Calu3 (cell line): Measurements from ENCODE around the gene KCNAB1. TPM values are rescaled to one million over a fixed set of nuclear protein-coding genes. Genes with fewer than 3 reads are reported as not detected.
"Not testable (repeated sequence)": the region's sequence is repeated elsewhere in the genome, so short reads cannot be mapped to it uniquely, and the experiment has no call there.

Experiments used
- BruUV-seq: library from RNA; stranded (reverse); fragments of 400-500 nt; replicated peaks from 2 replicates; lab custom pipeline; 2021; lab: Mats Ljungman, UMichigan
- CTCF ChIA-PET: fragments of 300-600 bp; sonication (Branson Sonifier 250); formaldehyde crosslinking; loops from one replicate; lab custom pipeline; 2022; ENCODE audit warnings: antibody characterized with exemption; lab: Charles Lee
- DNase-seq: peaks from one replicate; pipeline ENCODE4 v3.0.0; 2022
- H3K27ac Mint-ChIP-seq: one replicate; pipeline ENCODE4 v1.8.0; 2022; ENCODE audit warnings: mixed read lengths; ENCODE audit not compliant: unreplicated experiment
- H3K27me3 Mint-ChIP-seq: one replicate; pipeline ENCODE4 v1.8.0; 2022; ENCODE audit warnings: mixed read lengths; ENCODE audit not compliant: unreplicated experiment
- H3K36me3 Mint-ChIP-seq: one replicate; pipeline ENCODE4 v1.8.0; 2022; ENCODE audit warnings: mild to moderate bottlenecking, moderate library complexity, mixed read lengths; ENCODE audit not compliant: insufficient read depth, unreplicated experiment
- H3K4me1 Mint-ChIP-seq: one replicate; pipeline ENCODE4 v1.8.0; 2022; ENCODE audit warnings: mild to moderate bottlenecking, low read depth, mixed read lengths; ENCODE audit not compliant: unreplicated experiment
- H3K4me3 Mint-ChIP-seq: one replicate; pipeline ENCODE4 v1.8.0; 2022; ENCODE audit warnings: mild to moderate bottlenecking, low read depth, moderate library complexity, mixed read lengths; ENCODE audit not compliant: unreplicated experiment
- H3K9me3 Mint-ChIP-seq: one replicate; pipeline ENCODE4 v1.8.0; 2022; ENCODE audit warnings: low read depth, mixed read lengths; ENCODE audit not compliant: unreplicated experiment
- intact Hi-C: fragments of 100-400 bp; cut with micrococcal nuclease; formaldehyde crosslinking; loops from one replicate; pipeline ENCODE4 v1.10.0; 2022; ENCODE audit not compliant: unreplicated experiment
- total RNA-seq: library from RNA; stranded (reverse); gene quantifications from 2 replicates; pipeline ENCODE4 v1.2.3, GENCODE V29; 2022
- TF ChIP-seq, protein P1 (sequence below): fragments of 200-600 bp; IDR thresholded peaks from one replicate; pipeline ENCODE4 v1.8.0; 2022; ENCODE audit warnings: antibody characterized with exemption; ENCODE audit not compliant: unreplicated experiment

KCNAB1 gene
- total RNA-seq, 1 experiment from 2014 or later, result 1.6 TPM

DNA sequence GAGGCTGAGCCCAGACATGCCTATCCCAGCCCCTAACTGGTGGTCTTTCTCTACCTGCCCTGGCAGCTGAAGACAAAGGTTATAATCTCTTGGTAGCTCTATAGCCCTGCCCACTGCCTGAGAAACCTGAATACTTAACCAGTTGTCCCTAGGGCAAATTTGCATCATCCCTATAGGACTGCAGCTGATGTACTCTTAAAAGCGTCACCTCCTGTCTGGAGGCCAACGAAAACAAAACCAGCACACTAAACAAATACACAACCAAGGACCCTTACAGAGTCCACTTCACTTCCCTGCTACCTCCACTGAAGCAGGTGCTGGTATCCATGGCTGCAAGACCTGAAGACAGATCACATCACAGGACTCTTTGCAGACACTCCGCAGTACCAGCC is 98.0 kb downstream of the KCNAB1 start:
- Mint-ChIP-seq H3K4me3 (no peak overlapping the region), H3K4me1 (no peaks in the 10 kb centered on the region), H3K36me3 (no peaks in the 10 kb centered on the region), H3K27me3 (peaks cover 16% of the 10 kb centered on the region), H3K27ac (no peak overlapping the region), H3K9me3 (no peaks in the 10 kb centered on the region)
- CTCF ChIA-PET, result interaction anchor here (0.6 kb wide), 1 partner anchor 99 kb away, joined by 3 read pairs; no protein-coding TSS in a partner anchor
- TF ChIP-seq, protein P1, sequence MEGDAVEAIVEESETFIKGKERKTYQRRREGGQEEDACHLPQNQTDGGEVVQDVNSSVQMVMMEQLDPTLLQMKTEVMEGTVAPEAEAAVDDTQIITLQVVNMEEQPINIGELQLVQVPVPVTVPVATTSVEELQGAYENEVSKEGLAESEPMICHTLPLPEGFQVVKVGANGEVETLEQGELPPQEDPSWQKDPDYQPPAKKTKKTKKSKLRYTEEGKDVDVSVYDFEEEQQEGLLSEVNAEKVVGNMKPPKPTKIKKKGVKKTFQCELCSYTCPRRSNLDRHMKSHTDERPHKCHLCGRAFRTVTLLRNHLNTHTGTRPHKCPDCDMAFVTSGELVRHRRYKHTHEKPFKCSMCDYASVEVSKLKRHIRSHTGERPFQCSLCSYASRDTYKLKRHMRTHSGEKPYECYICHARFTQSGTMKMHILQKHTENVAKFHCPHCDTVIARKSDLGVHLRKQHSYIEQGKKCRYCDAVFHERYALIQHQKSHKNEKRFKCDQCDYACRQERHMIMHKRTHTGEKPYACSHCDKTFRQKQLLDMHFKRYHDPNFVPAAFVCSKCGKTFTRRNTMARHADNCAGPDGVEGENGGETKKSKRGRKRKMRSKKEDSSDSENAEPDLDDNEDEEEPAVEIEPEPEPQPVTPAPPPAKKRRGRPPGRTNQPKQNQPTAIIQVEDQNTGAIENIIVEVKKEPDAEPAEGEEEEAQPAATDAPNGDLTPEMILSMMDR, result no peak
- no TSS peak for BruUV-seq
- intact Hi-C loops, result no loop called here
- no peak for DNase-seq

DNA sequence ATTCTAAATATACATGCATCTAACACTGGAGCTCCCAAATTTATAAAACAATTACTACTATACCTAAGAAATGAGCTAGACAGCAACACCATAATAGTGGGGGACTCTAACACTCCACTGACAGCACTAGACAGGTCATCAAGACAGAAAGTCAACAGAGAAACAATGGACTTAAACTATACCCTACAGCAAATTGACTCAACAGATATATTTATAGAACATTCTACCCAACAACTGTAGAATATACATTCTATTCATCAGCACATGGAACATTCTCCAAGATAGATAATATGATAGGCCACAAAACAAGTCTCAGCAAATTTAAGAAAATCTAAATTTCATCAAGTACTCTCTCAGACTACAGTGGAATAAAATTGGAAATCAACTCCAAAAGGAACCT is 102.0 kb downstream of the KCNAB1 start:
- H3K27me3 Mint-ChIP-seq, intact Hi-C loops, H3K27ac Mint-ChIP-seq: not testable (repeated sequence)

DNA sequence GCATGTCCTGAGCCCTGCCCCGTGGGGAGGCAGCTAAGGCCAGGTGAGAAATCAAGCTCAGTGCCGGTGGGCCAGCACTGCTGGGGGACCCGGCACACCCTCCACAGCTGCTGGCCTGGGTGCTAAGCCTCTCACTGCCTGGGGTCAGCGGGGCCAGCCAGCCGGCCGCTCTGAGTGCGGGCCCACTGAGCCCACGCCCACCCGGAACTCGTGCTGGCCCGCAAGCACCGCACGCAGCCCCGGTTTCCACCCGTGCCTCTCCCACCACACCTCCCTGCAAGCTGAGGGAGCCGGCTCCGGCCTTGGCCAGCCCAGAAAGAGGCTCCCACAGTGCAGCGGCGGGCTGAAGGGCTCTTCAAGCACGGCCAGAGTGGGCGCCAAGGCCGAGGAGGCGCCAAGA is 103.7 kb downstream of the KCNAB1 start:
- DNase-seq, H3K4me1 Mint-ChIP-seq, H3K9me3 Mint-ChIP-seq, H3K27ac Mint-ChIP-seq, BruUV-seq, H3K36me3 Mint-ChIP-seq, intact Hi-C loops, H3K4me3 Mint-ChIP-seq, CTCF ChIA-PET: not testable (repeated sequence)
- peaks cover 14% of the 10 kb centered on the region for H3K27me3 Mint-ChIP-seq

More for the DNA sequence above, 102.0 kb downstream of the KCNAB1 start:
- BruUV-seq, CTCF ChIA-PET, H3K4me1 Mint-ChIP-seq, DNase-seq, H3K4me3 Mint-ChIP-seq, H3K36me3 Mint-ChIP-seq, H3K9me3 Mint-ChIP-seq: not testable (repeated sequence)

DNA sequence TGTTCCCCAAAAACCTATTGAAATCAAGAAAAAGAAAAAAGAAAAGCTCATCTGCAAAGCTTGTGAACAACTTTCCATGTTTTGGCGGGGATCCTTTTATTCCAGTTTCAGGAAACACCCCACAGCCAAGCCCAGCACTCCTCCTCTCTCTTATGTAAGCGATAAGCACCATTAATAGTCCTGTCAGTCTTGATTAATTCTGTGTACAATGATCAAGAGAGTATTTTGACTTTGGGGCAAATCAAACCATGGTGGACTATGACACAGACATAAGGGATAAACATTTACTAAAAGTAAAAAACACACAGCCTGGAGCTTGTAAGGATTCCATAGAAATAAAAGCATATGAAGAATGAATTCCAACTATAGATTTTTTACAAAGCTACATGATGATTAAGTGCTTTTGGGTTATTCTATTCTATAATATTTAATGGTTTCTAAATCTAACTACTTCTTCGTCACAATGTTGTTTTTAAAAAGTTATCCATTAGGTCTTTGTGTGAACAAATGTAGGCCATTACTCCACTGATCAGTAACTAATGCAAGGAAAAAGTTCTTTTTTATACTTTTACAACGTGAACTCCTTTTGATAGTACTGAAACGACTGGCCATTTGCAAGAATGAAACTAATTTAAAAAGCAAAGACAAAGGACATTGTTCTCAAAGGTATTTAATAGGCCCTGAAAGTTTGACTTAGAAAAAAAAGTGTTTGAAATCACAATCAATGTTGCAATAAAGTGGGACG is 106.5 kb downstream of the KCNAB1 start:
- Mint-ChIP-seq H3K27me3 (peaks cover 35% of the 10 kb centered on the region), H3K4me3 (no peak overlapping the region), H3K9me3 (no peaks in the 10 kb centered on the region), H3K4me1 (no peaks in the 10 kb centered on the region), H3K36me3 (no peaks in the 10 kb centered on the region), H3K27ac (no peak overlapping the region)
- intact Hi-C loops, result no loop called here
- no TSS peak for BruUV-seq
- TF ChIP-seq, protein P1, result no peak
- no peak for DNase-seq
- CTCF ChIA-PET, result no interaction called here

DNA sequence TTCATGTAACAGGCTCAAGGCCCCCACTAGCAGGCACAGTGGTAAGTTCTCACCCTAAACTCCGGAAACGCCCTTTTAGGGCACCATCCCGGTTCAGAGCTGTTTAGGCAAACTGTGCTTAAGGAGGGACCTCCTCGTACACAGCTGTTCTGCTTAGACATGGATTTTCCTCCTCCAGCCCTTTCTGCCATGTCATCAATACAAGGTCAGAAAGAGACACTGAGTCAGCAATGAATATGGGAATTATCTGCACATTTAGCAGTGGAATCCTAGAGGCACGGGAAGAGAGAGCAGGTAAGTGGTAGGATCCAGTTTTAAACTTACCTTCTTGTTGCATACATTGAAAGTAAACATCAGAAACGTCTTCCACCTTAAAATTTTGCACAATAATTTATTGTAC is 107.3 kb downstream of the KCNAB1 start:
- CTCF ChIA-PET, result no interaction called here
- no peak overlapping the region for H3K4me3 Mint-ChIP-seq
- TF ChIP-seq, protein P1, result no peak
- no peak for DNase-seq
- no peaks in the 10 kb centered on the region for H3K9me3 Mint-ChIP-seq
- H3K4me1 Mint-ChIP-seq, result no peaks in the 10 kb centered on the region
- BruUV-seq, result no TSS peak
- H3K36me3 Mint-ChIP-seq, result no peaks in the 10 kb centered on the region
- peaks cover 38% of the 10 kb centered on the region for H3K27me3 Mint-ChIP-seq
- H3K27ac Mint-ChIP-seq, result no peak overlapping the region
- intact Hi-C loops, result no loop called here
